Prostate gland (tissue), 2 donors: ENCODE measurements around the gene INSYN2B. TPM values are rescaled to one million over a fixed set of nuclear protein-coding genes. Genes with fewer than 3 reads are reported as not detected.

Experiments
- DNase-seq: peaks from one replicate; pipeline ENCODE4 v3.0.0-alpha.2; 2019; ENCODE audit warnings: low spot score
- H3K27ac ChIP-seq, 2 donors: fragments of 200-600 bp; sonication (generic); 2 replicates each; pipeline ENCODE4 v1.5.1; 2017 to 2019
- H3K27me3 ChIP-seq: fragments of 200-600 bp; sonication (generic); replicated peaks from 2 replicates; pipeline ENCODE4 v1.5.1; 2019; ENCODE audit not compliant: insufficient read depth
- H3K36me3 ChIP-seq, 2 donors: fragments of 200-600 bp; sonication (generic); 1 replicate in 1 of 2; 2 replicates in 1 of 2; pipeline versions ENCODE4 v1.5.1 to v1.8.1; 2017 to 2019
- H3K4me1 ChIP-seq: fragments of 200-600 bp; sonication (generic); replicated peaks from 2 replicates; pipeline ENCODE4 v1.5.1; 2019
- H3K4me3 ChIP-seq, 2 donors: fragments of 200-600 bp; sonication (generic); 2 replicates each; pipeline ENCODE4 v1.5.1; 2017 to 2019
- H3K9me3 ChIP-seq: fragments of 200-600 bp; sonication (generic); 2 replicates; pipeline ENCODE4 v1.5.1; 2017
- POLR2A ChIP-seq: fragments of 450-650 bp; IDR thresholded peaks from one replicate; pipeline ENCODE4 v1.6.1; 2016; ENCODE audit warnings: antibody characterized with exemption, mild to moderate bottlenecking
- POLR2AphosphoS5 ChIP-seq: sonication (generic); formaldehyde crosslinking; IDR thresholded peaks from one replicate; pipeline ENCODE4 v1.6.1; 2017; ENCODE audit warnings: antibody characterized with exemption
- WGBS: methylation state at CpG from one replicate; pipeline ENCODE4 v1.1.5; 2018; 5-methylcytosine and 5-hydroxymethylcytosine counted together
- intact Hi-C: fragments of 100-400 bp; cut with DNase I; formaldehyde crosslinking; loops from one replicate; pipeline ENCODE4 v1.14.2; 2022
- total RNA-seq, 2 donors: library from RNA; depleted of rRNA; stranded (reverse); fragments of >200 nt; gene quantifications; one replicate each; pipeline ENCODE4 v1.1.0, GENCODE V29; 2016
- TF ChIP-seq, protein P1 (sequence below), 4 experiments: fragments of 200-600 bp in 2 of 4; fragments of 450-650 bp in 2 of 4; sonication (generic) in 2 of 4; IDR thresholded peaks; 1 replicate in 3 of 4; 2 replicates in 1 of 4; pipeline ENCODE4 v1.5.1; 2016 to 2019; ENCODE audit warnings: antibody characterized with exemption in 4 of 4, mild to moderate bottlenecking in 2 of 4, moderate library complexity in 2 of 4

Gene INSYN2B
- total RNA-seq, 2 donors from 2014 or later = 0.17 to 8.4 TPM

DNA sequence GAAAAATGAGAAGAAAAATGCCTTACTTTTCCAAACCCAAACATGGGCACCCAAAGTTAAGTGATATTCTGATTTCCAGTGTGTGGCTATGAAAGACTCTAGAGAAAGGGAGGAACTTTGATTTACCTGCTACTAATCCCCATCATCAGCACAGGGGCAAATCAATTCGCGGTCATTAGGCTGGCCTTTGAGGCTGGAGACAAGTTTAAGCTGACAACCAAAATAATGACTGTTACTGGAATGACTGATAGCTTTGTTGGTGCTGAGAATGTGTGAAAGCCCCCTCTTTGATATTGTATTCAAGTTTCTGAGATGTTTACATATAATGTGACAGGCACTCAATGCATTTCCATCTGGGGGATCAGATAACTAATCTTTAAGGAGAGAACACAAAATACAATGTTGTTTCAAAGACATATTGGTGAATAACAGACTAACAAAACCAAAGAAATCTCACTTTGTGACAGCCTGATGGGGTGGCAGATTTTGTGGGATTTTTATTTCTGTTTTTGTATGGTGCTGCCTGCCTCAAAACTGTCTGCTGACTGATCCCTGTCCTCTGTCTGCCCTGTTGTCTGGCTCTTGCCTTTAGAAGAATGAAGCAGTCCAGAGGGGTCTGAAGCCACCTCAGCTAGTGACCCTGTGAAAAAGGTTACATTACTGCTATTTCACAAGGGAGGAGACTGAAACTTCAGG lies 12.6 kb upstream of the INSYN2B start:
- WGBS = 86% methylated on average over 2 of the region's 2 CpGs
- H3K4me1 ChIP-seq = no peaks in the 10 kb centered on the region
- H3K27ac ChIP-seq = no peak overlapping the region
- no peak for DNase-seq
- H3K27me3 ChIP-seq = no peaks in the 10 kb centered on the region
- H3K36me3 ChIP-seq = no peaks in the 10 kb centered on the region
- H3K9me3 ChIP-seq = no peaks in the 10 kb centered on the region
- TF ChIP-seq, protein P1, sequence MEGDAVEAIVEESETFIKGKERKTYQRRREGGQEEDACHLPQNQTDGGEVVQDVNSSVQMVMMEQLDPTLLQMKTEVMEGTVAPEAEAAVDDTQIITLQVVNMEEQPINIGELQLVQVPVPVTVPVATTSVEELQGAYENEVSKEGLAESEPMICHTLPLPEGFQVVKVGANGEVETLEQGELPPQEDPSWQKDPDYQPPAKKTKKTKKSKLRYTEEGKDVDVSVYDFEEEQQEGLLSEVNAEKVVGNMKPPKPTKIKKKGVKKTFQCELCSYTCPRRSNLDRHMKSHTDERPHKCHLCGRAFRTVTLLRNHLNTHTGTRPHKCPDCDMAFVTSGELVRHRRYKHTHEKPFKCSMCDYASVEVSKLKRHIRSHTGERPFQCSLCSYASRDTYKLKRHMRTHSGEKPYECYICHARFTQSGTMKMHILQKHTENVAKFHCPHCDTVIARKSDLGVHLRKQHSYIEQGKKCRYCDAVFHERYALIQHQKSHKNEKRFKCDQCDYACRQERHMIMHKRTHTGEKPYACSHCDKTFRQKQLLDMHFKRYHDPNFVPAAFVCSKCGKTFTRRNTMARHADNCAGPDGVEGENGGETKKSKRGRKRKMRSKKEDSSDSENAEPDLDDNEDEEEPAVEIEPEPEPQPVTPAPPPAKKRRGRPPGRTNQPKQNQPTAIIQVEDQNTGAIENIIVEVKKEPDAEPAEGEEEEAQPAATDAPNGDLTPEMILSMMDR (IDR thresholded peaks at IDR 0.05) = no peak
- TF ChIP-seq POLR2A (no peak), POLR2AphosphoS5 (no peak)
- intact Hi-C loops = no loop called here
- no peak overlapping the region for H3K4me3 ChIP-seq

DNA sequence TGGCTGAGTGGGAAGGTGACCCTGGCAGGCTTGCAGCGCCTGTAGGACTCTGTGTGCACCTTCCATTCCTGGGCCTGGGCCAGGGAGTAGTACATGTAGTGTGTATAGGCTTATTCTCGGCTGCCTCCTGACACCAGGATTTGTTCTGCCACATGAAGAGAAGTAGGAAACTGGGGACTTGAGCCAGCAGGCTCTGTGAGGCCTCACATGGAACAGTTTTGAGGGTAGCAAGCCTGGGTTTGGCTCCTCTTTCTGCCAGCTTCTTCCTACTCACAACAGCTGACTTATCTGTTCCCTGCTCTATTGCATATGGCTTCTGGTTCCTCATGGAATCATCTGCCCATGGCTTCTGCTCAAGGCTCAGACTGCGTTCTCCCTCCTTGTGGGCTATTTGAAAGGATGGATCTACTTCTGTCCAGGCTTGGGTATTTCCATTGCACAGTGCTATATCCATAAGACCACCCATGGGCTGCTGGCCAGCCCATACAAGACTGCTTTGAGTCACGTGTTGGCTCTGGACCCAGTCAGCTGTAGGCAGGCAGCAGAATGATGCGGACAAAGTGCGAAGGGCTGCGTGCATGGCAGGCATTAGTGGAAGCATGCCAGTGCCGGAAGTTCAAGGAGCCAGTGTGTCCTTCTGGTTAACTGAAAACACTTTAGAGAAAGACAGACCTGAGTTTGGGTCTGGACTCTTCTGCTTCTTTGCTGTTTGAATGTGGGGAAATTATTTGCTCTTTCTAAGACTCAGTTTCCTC lies 11.0 kb upstream of the INSYN2B start:
- 90% methylated on average over 8 of the region's 8 CpGs for WGBS
- Histone ChIP-seq H3K27me3 (no peaks in the 10 kb centered on the region), H3K9me3 (no peaks in the 10 kb centered on the region), H3K27ac (no peak overlapping the region), H3K4me3 (no peak overlapping the region), H3K4me1 (no peaks in the 10 kb centered on the region), H3K36me3 (no peaks in the 10 kb centered on the region)
- intact Hi-C loops = no loop called here
- TF ChIP-seq, protein P1 (IDR thresholded peaks at IDR 0.05) = no peak
- TF ChIP-seq POLR2A (no peak), POLR2AphosphoS5 (no peak)
- DNase-seq = no peak

DNA sequence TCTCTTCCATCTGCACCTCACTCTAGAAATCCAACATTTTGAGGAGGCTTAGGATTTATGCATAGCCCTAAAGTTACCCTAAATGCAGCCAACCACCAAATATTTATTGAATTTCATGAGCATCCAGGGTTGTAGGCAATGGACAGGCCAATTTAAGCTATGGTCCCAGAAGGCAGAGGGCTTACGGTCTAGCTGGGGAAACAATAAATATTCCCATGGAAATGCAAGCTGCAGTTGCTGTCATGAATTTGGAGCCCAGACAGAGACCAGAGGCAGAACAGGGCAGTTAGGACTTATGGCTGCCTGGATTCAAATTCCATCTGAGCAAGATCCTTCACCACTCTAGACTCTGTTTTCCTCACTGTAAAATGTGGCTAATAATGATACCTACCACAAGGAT lies 9.1 kb upstream of the INSYN2B start:
- no peak overlapping the region for H3K27ac ChIP-seq
- H3K27me3 ChIP-seq = no peaks in the 10 kb centered on the region
- no peaks in the 10 kb centered on the region for H3K9me3 ChIP-seq
- TF ChIP-seq POLR2AphosphoS5 (no peak), POLR2A (no peak)
- TF ChIP-seq, protein P1 (IDR thresholded peaks at IDR 0.05) = no peak
- H3K4me3 ChIP-seq = no peak overlapping the region
- H3K4me1 ChIP-seq = no peaks in the 10 kb centered on the region
- intact Hi-C loops = no loop called here
- WGBS = 82% methylated on average over 1 of the region's 1 CpG
- no peak for DNase-seq
- no peaks in the 10 kb centered on the region for H3K36me3 ChIP-seq

DNA sequence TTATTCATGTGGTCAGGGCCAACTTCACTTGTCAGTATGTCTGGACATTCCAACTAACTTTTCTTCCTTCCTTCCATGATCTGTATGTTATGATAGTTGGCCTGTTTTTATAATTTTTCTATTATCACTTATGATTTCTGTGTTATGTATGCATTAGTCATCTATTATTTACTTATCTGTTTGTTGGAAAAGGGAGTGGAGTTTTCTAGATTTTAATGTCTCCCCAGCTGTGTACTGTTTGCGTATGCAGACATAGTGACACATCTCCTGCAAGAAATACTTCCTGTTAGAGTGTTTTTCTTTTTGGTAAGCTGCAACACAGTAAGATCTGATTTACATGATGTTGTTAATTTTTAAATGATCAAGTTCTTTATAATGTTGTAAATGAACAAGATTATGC lies 8.7 kb upstream of the INSYN2B start:
- DNase-seq = no peak
- intact Hi-C loops = no loop called here

More for the DNA sequence above, 8.7 kb upstream of the INSYN2B start:
- Histone ChIP-seq H3K27ac (no peak overlapping the region), H3K4me1 (no peaks in the 10 kb centered on the region), H3K9me3 (no peaks in the 10 kb centered on the region), H3K4me3 (no peak overlapping the region), H3K36me3 (no peaks in the 10 kb centered on the region), H3K27me3 (no peaks in the 10 kb centered on the region)
- 85% methylated on average over 1 of the region's 1 CpG for WGBS
- no peak for TF ChIP-seq POLR2AphosphoS5
- TF ChIP-seq, protein P1 (IDR thresholded peaks at IDR 0.05) = no peak
- no peak for TF ChIP-seq POLR2A
